Gastroesophageal sphincter (tissue), 3 donors: ENCODE measurements around the gene CDH24.

Experiments used
- EP300 ChIP-seq: sonication (generic); formaldehyde crosslinking; IDR thresholded peaks from one replicate; pipeline ENCODE4 v1.6.1; 2017; ENCODE audit warnings: antibody characterized with exemption, mild to moderate bottlenecking
- POLR2A ChIP-seq, 2 donors: fragments of 450-650 bp; IDR thresholded peaks; one replicate each; pipeline ENCODE4 v1.6.1; 2017; ENCODE audit warnings: antibody characterized with exemption in 2 of 2, mild to moderate bottlenecking in 2 of 2, moderate library complexity in 1 of 2
- TF ChIP-seq, protein P1 (sequence below), 4 experiments: fragments of 200-600 bp in 2 of 4; fragments of 450-650 bp in 2 of 4; sonication (generic) in 1 of 4; IDR thresholded peaks; one replicate each; pipeline ENCODE4 v1.5.1; 2017 to 2019; ENCODE audit warnings: antibody characterized with exemption in 4 of 4, mild to moderate bottlenecking in 2 of 4, moderate library complexity in 2 of 4

DNA sequence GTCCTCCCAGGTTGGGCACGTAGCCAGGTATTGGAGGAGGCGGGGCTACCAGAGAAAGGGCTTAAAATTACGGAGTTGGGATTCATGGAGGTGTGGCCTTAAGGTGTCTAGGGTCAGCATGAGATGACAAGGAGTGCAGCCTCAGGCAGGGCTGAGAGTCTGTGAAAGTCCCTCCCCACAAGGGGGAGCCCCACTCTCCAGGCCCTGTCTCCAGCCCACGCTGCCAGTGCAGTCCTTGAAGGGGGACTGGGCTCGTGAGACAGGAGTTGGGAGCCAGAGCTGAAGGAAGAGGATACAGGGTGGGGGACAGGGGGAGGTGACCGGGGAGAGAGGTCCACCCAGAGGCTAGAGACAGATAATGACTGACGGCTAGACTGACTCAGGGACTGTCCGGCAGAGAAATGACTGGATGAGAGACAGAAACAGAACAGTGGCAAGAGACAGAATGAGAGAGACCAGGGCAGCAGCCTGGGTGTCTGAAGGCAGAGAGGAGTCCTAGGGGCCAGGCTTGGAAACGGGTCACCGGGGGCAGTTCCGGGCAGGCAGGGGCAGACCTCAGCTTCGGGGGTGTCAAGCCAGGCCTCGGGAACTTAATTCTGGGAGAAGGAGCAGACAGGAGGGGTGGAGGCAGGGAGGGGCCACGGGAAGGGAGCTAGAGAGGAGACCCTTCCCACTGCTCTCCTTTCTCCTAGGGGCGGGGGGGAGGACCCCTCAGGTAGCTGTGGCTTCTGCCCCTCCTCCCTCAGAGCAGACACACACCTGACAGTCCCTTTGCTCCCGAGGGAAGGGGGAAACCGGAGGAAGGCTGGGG lies 970 bp downstream of the CDH24 start:
- TF ChIP-seq, protein P1, sequence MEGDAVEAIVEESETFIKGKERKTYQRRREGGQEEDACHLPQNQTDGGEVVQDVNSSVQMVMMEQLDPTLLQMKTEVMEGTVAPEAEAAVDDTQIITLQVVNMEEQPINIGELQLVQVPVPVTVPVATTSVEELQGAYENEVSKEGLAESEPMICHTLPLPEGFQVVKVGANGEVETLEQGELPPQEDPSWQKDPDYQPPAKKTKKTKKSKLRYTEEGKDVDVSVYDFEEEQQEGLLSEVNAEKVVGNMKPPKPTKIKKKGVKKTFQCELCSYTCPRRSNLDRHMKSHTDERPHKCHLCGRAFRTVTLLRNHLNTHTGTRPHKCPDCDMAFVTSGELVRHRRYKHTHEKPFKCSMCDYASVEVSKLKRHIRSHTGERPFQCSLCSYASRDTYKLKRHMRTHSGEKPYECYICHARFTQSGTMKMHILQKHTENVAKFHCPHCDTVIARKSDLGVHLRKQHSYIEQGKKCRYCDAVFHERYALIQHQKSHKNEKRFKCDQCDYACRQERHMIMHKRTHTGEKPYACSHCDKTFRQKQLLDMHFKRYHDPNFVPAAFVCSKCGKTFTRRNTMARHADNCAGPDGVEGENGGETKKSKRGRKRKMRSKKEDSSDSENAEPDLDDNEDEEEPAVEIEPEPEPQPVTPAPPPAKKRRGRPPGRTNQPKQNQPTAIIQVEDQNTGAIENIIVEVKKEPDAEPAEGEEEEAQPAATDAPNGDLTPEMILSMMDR (IDR thresholded peaks at IDR 0.05): peak in 3 of 4 experiments; percentile 57 to 76 (median 64)
- TF ChIP-seq POLR2A (IDR thresholded peaks at IDR 0.05) (no peak), EP300 (no peak)
